ENCODE measurements around the gene GNG7. TPM values are rescaled to one million over a fixed set of nuclear protein-coding genes. Genes with fewer than 3 reads are reported as not detected.

GNG7 gene
- polyA plus RNA-seq, 1 experiment: 0.57 TPM

GRCh38 chr19:2485428-2485827 is 217.1 kb downstream of the GNG7 start:
- CTCF ChIA-PET: no interaction called here
- H3K27me3 ChIP-seq (ENCODE audit: control insufficient read depth, insufficient read depth, low read length): no peaks in the 10 kb centered on the region

DNA sequence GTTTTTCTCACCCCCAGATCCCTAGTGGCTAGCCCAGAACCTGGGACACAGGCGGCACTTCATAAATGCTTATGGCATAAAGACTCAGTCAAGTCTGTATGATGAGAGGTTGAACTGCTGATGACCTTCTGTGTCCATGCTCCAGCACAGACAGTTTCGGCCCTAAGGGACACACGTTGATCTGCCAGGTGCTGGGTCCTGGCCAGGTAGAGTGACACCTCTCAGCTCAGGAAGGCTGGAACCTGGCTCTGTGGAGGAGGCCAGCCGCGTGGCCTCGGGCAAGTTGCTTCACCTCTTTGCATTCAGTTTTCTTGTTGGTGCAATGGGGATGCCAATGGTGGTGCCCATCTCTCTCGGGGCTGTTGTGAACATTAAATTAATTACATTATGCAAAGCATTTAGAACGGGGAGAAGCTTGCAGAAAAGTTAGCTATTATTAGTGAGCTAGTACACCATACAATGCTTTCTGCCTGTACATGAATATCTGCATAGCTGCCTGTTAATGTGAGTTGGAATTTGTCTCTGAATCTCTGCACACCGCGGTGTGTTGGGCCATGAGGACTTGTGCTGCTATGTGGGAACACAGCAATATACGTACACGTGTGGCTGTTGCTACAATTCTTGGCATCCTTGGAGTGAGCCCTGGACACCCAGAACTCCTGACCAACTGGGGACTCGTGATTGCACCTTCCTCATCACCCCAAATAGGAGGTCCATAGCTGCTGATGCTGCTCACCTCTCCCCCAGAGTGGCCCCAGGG is 218.1 kb downstream of the GNG7 start:
- CTCF ChIA-PET: no interaction called here
- POLR2A ChIA-PET: interaction anchor here (0.5 to 1.4 kb wide), 2 partner anchors 8 to 123 kb away, joined by 4 to 6 read pairs; partner anchors contain the start of gene GADD45B
- no peak for DNase-seq (ENCODE audit: low read depth, low spot score)
- Histone ChIP-seq H3K27ac (ENCODE audit: low read depth, low read length) (no peak overlapping the region), H3K27me3 (ENCODE audit: control insufficient read depth, insufficient read depth, low read length) (no peaks in the 10 kb centered on the region), H3K4me3 (ENCODE audit: low read depth, low read length) (no peak overlapping the region), H3K9me3 (ENCODE audit: control insufficient read depth, insufficient read depth, low read length) (peaks cover 29% of the 10 kb centered on the region)
- TF ChIP-seq, protein P1, sequence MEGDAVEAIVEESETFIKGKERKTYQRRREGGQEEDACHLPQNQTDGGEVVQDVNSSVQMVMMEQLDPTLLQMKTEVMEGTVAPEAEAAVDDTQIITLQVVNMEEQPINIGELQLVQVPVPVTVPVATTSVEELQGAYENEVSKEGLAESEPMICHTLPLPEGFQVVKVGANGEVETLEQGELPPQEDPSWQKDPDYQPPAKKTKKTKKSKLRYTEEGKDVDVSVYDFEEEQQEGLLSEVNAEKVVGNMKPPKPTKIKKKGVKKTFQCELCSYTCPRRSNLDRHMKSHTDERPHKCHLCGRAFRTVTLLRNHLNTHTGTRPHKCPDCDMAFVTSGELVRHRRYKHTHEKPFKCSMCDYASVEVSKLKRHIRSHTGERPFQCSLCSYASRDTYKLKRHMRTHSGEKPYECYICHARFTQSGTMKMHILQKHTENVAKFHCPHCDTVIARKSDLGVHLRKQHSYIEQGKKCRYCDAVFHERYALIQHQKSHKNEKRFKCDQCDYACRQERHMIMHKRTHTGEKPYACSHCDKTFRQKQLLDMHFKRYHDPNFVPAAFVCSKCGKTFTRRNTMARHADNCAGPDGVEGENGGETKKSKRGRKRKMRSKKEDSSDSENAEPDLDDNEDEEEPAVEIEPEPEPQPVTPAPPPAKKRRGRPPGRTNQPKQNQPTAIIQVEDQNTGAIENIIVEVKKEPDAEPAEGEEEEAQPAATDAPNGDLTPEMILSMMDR (IDR thresholded peaks at IDR 0.05; ENCODE audit: low read depth, low read length): no peak

More at GRCh38 chr19:2485428-2485827, 217.1 kb downstream of the GNG7 start:
- no peak for DNase-seq (ENCODE audit: low read depth, low spot score)
- POLR2A ChIA-PET: interaction anchor here (1.4 kb wide), 1 partner anchor 9 kb away, joined by 6 read pairs; the partner anchor contains the start of gene GADD45B
- H3K4me3 ChIP-seq (ENCODE audit: low read depth, low read length): no peak overlapping the region
- peaks cover 29% of the 10 kb centered on the region for H3K9me3 ChIP-seq (ENCODE audit: control insufficient read depth, insufficient read depth, low read length)
- TF ChIP-seq, protein P1 (IDR thresholded peaks at IDR 0.05; ENCODE audit: low read depth, low read length): no peak
- H3K27ac ChIP-seq (ENCODE audit: low read depth, low read length): no peak overlapping the region

- ChIA-PET POLR2A (interaction anchor here (0.5 to 1.4 kb wide), 2 partner anchors 7 to 124 kb away, joined by 4 to 6 read pairs; partner anchors contain the start of gene GADD45B), CTCF (no interaction called here)
- H3K4me3 ChIP-seq (ENCODE audit: low read depth, low read length): no peak overlapping the region
- H3K27ac ChIP-seq (ENCODE audit: low read depth, low read length): no peak overlapping the region
- no peak for DNase-seq (ENCODE audit: low read depth, low spot score)
- peaks cover 29% of the 10 kb centered on the region for H3K9me3 ChIP-seq (ENCODE audit: control insufficient read depth, insufficient read depth, low read length)
- TF ChIP-seq, protein P1 (IDR thresholded peaks at IDR 0.05; ENCODE audit: low read depth, low read length): no peak
- H3K27me3 ChIP-seq (ENCODE audit: control insufficient read depth, insufficient read depth, low read length): no peaks in the 10 kb centered on the region
These were observed 218.9 kb downstream of the GNG7 start for GRCh38 chr19:2483484-2484151.

GRCh38 chr19:2483084-2483483 is 219.4 kb downstream of the GNG7 start:
- TF ChIP-seq, protein P1 (IDR thresholded peaks at IDR 0.05; ENCODE audit: low read depth, low read length): no peak
- Histone ChIP-seq H3K4me3 (ENCODE audit: low read depth, low read length) (no peak overlapping the region), H3K9me3 (ENCODE audit: control insufficient read depth, insufficient read depth, low read length) (peaks cover 29% of the 10 kb centered on the region), H3K27me3 (ENCODE audit: control insufficient read depth, insufficient read depth, low read length) (no peaks in the 10 kb centered on the region), H3K27ac (ENCODE audit: low read depth, low read length) (no peak overlapping the region)
- ChIA-PET CTCF (no interaction called here), POLR2A (no interaction called here)
- no peak for DNase-seq (ENCODE audit: low read depth, low spot score)
